CD14-positive monocyte (primary cell): Measurements from ENCODE around the gene PTPRU. TPM values are rescaled to one million over a fixed set of nuclear protein-coding genes. Genes with fewer than 3 reads are reported as not detected.
A peak's percentile ranks its signal among the peaks of the same experiment; 100 is the strongest.

Experiments used
- DNase-seq, 3 donors: peaks; one replicate each; pipeline ENCODE4 v3.0.0-alpha.2; 2011 to 2022
- H2AFZ ChIP-seq: 2 replicates; pipeline ENCODE4 v1.6.0; 2012; ENCODE audit warnings: mild to moderate bottlenecking, low read depth, low read length, inconsistent platforms; ENCODE audit not compliant: insufficient read depth, poor library complexity, severe bottlenecking
- H3K27ac ChIP-seq, 2 donors: 1 replicate in 1 of 2; 2 replicates in 1 of 2; pipeline ENCODE4 v1.5.1; 2012 to 2013; ENCODE audit warnings: low read length in 2 of 2, control low read depth in 1 of 2, inconsistent platforms in 1 of 2, low read depth in 1 of 2, mild to moderate bottlenecking in 1 of 2
- H3K27me3 ChIP-seq, 2 donors: one replicate each; pipeline versions ENCODE4 v1.6.0 to v1.6.1; 2011 to 2013; ENCODE audit warnings: low read length in 2 of 2; ENCODE audit not compliant: control insufficient read depth in 2 of 2, insufficient read depth in 2 of 2
- H3K36me3 ChIP-seq, 2 donors: replicated peaks in 1 of 2; 1 replicate in 1 of 2; 2 replicates in 1 of 2; pipeline versions ENCODE4 v1.5.1 to v1.6.1; 2012 to 2013; ENCODE audit warnings: low read length in 2 of 2, control low read depth in 1 of 2, inconsistent platforms in 1 of 2, mild to moderate bottlenecking in 1 of 2; ENCODE audit not compliant: insufficient read depth in 2 of 2, control insufficient read depth in 1 of 2
- H3K4me1 ChIP-seq, 2 donors: 1 replicate in 1 of 2; 2 replicates in 1 of 2; pipeline versions ENCODE4 v1.5.1 to v1.6.1; 2012 to 2013; ENCODE audit warnings: low read length in 2 of 2, control low read depth in 1 of 2, inconsistent platforms in 1 of 2, mild to moderate bottlenecking in 1 of 2, moderate library complexity in 1 of 2; ENCODE audit not compliant: insufficient read depth in 2 of 2, control insufficient read depth in 1 of 2
- H3K4me2 ChIP-seq: replicated peaks from 2 replicates; pipeline ENCODE3; 2012; ENCODE audit warnings: low read length, moderate library complexity, mild to moderate bottlenecking; ENCODE audit not compliant: poor library complexity, severe bottlenecking; ENCODE audit errors: extremely low read depth
- H3K4me3 ChIP-seq, 3 experiments: fragments of 200-600 bp in 1 of 3; sonication (generic) in 1 of 3; replicated peaks in 1 of 3; 1 replicate in 2 of 3; 2 replicates in 1 of 3; pipeline ENCODE4 v1.5.1; 2011 to 2013; ENCODE audit warnings: low read length in 3 of 3, mild to moderate bottlenecking in 3 of 3, control low read depth in 2 of 3, low read depth in 2 of 3, inconsistent platforms in 1 of 3, moderate library complexity in 1 of 3
- H3K79me2 ChIP-seq: 2 replicates; pipeline ENCODE4 v1.6.0; 2012; ENCODE audit warnings: mild to moderate bottlenecking, control low read depth, inconsistent platforms, low read length, moderate library complexity; ENCODE audit not compliant: insufficient read depth
- H3K9ac ChIP-seq: 2 replicates; pipeline ENCODE4 v1.6.0; 2017; ENCODE audit warnings: low read length, mild to moderate bottlenecking; ENCODE audit not compliant: insufficient read depth, poor library complexity, severe bottlenecking
- H3K9me3 ChIP-seq, 2 donors: replicated peaks in 1 of 2; 1 replicate in 1 of 2; 2 replicates in 1 of 2; pipeline versions ENCODE4 v1.5.1 to v1.6.1; 2012 to 2013; ENCODE audit warnings: low read length in 2 of 2, control low read depth in 1 of 2; ENCODE audit not compliant: control insufficient read depth in 1 of 2, insufficient read depth in 1 of 2
- H4K20me1 ChIP-seq: 2 replicates; pipeline ENCODE4 v1.6.0; 2012; ENCODE audit warnings: mild to moderate bottlenecking, low read length, control low read depth, moderate library complexity; ENCODE audit not compliant: insufficient read depth
- H3K27ac Mint-ChIP-seq, 7 donors: one replicate each; pipeline ENCODE4 v1.8.0; 2020; ENCODE audit warnings: mild to moderate bottlenecking in 7 of 7, mixed read lengths in 7 of 7, moderate library complexity in 6 of 7, inconsistent platforms in 2 of 7
- H3K27me3 Mint-ChIP-seq, 3 donors: one replicate each; pipeline ENCODE4 v1.8.0; 2021 to 2022; ENCODE audit warnings: low read depth in 3 of 3, mild to moderate bottlenecking in 3 of 3, mixed read lengths in 3 of 3, moderate library complexity in 3 of 3, inconsistent platforms in 1 of 3
- H3K36me3 Mint-ChIP-seq, 2 donors: one replicate each; pipeline ENCODE4 v1.8.0; 2020; ENCODE audit warnings: mixed read lengths in 2 of 2, inconsistent platforms in 1 of 2, mild to moderate bottlenecking in 1 of 2
- H3K4me1 Mint-ChIP-seq: one replicate; pipeline ENCODE4 v1.8.0; 2020; ENCODE audit warnings: mild to moderate bottlenecking, mixed read lengths
- H3K4me3 Mint-ChIP-seq, 2 donors: one replicate each; pipeline ENCODE4 v1.8.0; 2020; ENCODE audit warnings: mild to moderate bottlenecking in 2 of 2, mixed read lengths in 2 of 2, moderate library complexity in 1 of 2
- H3K9me3 Mint-ChIP-seq, 7 donors: one replicate each; pipeline ENCODE4 v1.8.0; 2020 to 2022; ENCODE audit warnings: mixed read lengths in 7 of 7, mild to moderate bottlenecking in 6 of 7, moderate library complexity in 6 of 7, inconsistent platforms in 2 of 7
- CTCF ChIP-seq: fragments of 200-600 bp; IDR thresholded peaks from one replicate; pipeline ENCODE4 v1.8.0; 2022; ENCODE audit warnings: antibody characterized with exemption, mild to moderate bottlenecking
- WGBS: methylation state at CpG from one replicate; pipeline ENCODE4 v1.1.5; 2013; ENCODE audit warnings: missing lambda C conversion rate; ENCODE audit not compliant: insufficient coverage; 5-methylcytosine and 5-hydroxymethylcytosine counted together
- intact Hi-C, 2 donors: fragments of 100-400 bp; cut with micrococcal nuclease; formaldehyde crosslinking; loops; one replicate each; pipeline versions ENCODE4 v1.15.0 to v1.15.1; 2023
- polyA plus RNA-seq, 3 donors: library from polyadenylated mRNA; depleted of rRNA in 1 of 3; unstranded in 2 of 3; stranded (reverse) in 1 of 3; fragments of 300-500 nt in 2 of 3; fragments of >200 nt in 1 of 3; fragmentation: Illumina TruSeq in 2 of 3; gene quantifications; 1 replicate in 2 of 3; 2 replicates in 1 of 3; pipeline ENCODE4 v1.2.3, GENCODE V29; 2012 to 2021

PTPRU gene
- polyA plus RNA-seq, 3 donors: 0.42 to 1.4 TPM; not detected in 1

DNA sequence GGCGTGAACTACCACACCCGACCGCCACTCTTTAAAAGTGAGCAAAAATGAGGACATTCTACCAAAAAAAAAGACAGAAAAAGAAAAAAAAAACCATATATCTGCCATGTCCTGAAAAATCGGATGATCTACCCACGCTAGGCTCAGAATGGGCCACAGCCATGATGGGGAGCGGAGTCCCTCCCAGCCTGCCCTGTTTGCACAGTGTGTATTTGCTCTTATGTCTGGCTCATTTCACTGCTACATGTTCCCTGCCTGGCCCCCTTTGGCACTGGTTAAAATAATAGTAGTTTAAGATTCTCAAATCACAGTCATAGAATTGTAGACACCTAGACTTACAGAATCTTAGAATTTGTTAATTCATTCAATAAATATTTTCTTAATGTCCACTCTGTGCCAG lies 121.9 kb downstream of the PTPRU start:
- Mint-ChIP-seq H3K27ac (no peak overlapping the region), H3K27me3 (peaks cover 10 to 16% (median 13%) of the 10 kb centered on the region in 3 donors), H3K4me3 (peak overlapping the region in 1 of 2 donors; percentile 7), H3K9me3 (peaks cover 0 to 2% (median 0%) of the 10 kb centered on the region in 7 donors), H3K36me3 (no peaks in the 10 kb centered on the region), H3K4me1 (no peaks in the 10 kb centered on the region)
- Histone ChIP-seq H3K4me2 (no peak overlapping the region), H3K36me3 (no peaks in the 10 kb centered on the region), H3K27me3 (peaks cover 0 to 2% of the 10 kb centered on the region in 2 donors), H3K4me3 (no peak overlapping the region), H3K4me1 (no peaks in the 10 kb centered on the region), H3K79me2 (no peaks in the 10 kb centered on the region), H3K9me3 (no peaks in the 10 kb centered on the region), H3K9ac (no peak overlapping the region), H4K20me1 (no peaks in the 10 kb centered on the region), H3K27ac (no peak overlapping the region), H2AFZ (no peak overlapping the region)
- WGBS: 96% methylated on average over 3 of the region's 6 CpGs
- no peak for DNase-seq
- intact Hi-C loops: no loop called here
- no peak for TF ChIP-seq CTCF

GRCh38 chr1:29360768-29361167 lies 124.4 kb downstream of the PTPRU start:
- H3K4me3 Mint-ChIP-seq: no peak overlapping the region
- WGBS: 100% methylated on average over 1 of the region's 3 CpGs

More at GRCh38 chr1:29360768-29361167, 124.4 kb downstream of the PTPRU start:
- no peaks in the 10 kb centered on the region for H3K36me3 Mint-ChIP-seq
- no peak overlapping the region for H3K27ac Mint-ChIP-seq
- peaks cover 9 to 14% (median 12%) of the 10 kb centered on the region in 3 donors for H3K27me3 Mint-ChIP-seq
- peaks cover 0 to 2% (median 0%) of the 10 kb centered on the region in 7 donors for H3K9me3 Mint-ChIP-seq
- no peak overlapping the region for H3K4me3 ChIP-seq
- H3K27me3 ChIP-seq: peaks cover 0 to 2% of the 10 kb centered on the region in 2 donors
- no peak overlapping the region for H3K9ac ChIP-seq
- H3K4me1 Mint-ChIP-seq: no peaks in the 10 kb centered on the region
- no peak overlapping the region for H2AFZ ChIP-seq
- no peaks in the 10 kb centered on the region for H3K4me1 ChIP-seq
- no peak for DNase-seq
- no peak overlapping the region for H3K4me2 ChIP-seq
- no peaks in the 10 kb centered on the region for H4K20me1 ChIP-seq
- intact Hi-C loops: no loop called here
- no peaks in the 10 kb centered on the region for H3K9me3 ChIP-seq
- no peak for TF ChIP-seq CTCF
- no peaks in the 10 kb centered on the region for H3K36me3 ChIP-seq
- H3K27ac ChIP-seq: no peak overlapping the region
- H3K79me2 ChIP-seq: no peaks in the 10 kb centered on the region
